Retinal pigment epithelial cell (primary cell): Measurements from ENCODE around the gene RIPPLY3.
"Not testable (repeated sequence)": the region's sequence is repeated elsewhere in the genome, so short reads cannot be mapped to it uniquely, and the experiment has no call there.

ENCODE experiments used
- DNase-seq: peaks from one replicate; pipeline ENCODE4 v3.0.0-alpha.2; 2010; ENCODE audit warnings: low read depth
- H3K4me3 ChIP-seq: 2 replicates; pipeline ENCODE4 v1.5.1; 2011; ENCODE audit warnings: mild to moderate bottlenecking, low read length, control low read depth, moderate library complexity
- TF ChIP-seq, protein P1 (sequence below): conservative IDR thresholded peaks from 2 replicates; pipeline ENCODE4 v1.5.1; 2011; ENCODE audit warnings: low read depth, low read length, control low read depth, inconsistent platforms

Gene RIPPLY3

DNA sequence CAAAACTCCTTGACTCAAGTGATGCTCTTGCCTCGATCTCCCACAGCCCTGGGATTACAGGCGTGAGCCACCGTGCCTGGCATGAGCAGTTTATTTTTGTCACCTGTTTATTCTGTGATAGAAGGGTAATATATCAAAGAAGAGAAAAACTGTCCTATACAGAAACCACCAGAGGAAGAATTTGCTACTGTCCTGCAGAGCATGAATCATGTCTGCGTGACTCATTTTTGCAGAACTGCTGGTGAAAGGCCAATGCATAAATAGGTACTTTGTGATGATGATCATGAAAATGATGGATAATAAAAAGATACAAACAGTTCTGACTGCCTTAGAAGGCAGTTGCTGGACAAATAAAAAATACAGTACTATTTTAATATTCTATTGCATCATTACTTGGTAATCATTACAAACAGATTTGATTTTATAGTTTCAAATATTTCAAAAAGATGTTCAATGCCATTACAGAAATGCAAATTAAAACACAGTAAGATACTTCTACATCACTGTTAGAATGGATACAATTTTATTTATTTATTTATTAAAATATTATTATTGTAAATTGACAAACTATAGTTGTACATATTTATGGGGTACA is 26.5 kb downstream of the RIPPLY3 start:
- TF ChIP-seq, protein P1, sequence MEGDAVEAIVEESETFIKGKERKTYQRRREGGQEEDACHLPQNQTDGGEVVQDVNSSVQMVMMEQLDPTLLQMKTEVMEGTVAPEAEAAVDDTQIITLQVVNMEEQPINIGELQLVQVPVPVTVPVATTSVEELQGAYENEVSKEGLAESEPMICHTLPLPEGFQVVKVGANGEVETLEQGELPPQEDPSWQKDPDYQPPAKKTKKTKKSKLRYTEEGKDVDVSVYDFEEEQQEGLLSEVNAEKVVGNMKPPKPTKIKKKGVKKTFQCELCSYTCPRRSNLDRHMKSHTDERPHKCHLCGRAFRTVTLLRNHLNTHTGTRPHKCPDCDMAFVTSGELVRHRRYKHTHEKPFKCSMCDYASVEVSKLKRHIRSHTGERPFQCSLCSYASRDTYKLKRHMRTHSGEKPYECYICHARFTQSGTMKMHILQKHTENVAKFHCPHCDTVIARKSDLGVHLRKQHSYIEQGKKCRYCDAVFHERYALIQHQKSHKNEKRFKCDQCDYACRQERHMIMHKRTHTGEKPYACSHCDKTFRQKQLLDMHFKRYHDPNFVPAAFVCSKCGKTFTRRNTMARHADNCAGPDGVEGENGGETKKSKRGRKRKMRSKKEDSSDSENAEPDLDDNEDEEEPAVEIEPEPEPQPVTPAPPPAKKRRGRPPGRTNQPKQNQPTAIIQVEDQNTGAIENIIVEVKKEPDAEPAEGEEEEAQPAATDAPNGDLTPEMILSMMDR: no peak
- no peak for DNase-seq

DNA sequence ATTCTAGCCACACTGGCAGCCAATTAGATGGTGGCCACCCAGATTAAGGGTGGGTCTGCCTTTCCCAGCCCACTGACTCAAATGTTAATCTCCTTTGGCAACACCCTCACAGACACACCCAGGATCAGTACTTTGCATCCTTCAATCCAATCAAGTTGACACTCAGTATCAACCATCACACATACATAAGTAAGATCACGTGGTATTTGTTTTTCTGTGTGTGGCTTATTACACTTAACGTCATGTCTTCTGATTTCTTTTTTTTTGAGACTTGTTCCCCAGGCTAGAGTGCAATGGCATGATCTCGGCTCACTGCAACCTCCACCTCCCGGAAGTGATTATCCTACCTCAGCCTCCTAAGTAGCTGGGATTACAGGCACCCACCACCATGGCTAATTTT is 27.9 kb downstream of the RIPPLY3 start:
- not testable (repeated sequence) for H3K4me3 ChIP-seq, DNase-seq

More for the DNA sequence above, 26.5 kb downstream of the RIPPLY3 start:
- H3K4me3 ChIP-seq: no peak overlapping the region

DNA sequence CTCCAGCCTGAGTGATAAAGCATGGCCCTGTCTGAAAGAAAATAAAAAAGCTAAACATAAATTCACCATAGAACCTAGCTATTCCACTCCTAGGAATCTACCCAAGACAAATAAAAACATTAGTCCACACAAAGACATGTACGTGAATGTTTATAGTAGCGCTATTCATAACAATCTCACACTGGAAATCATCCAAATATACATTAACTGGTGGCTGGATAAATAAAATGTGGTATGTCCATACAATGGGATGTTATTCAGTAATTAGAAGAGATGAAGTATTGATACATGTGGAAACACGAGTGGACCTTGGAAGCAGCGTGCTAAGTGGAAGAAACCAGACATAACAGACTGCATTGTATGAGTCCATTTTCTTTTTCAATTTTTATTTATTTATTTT is 29.7 kb downstream of the RIPPLY3 start:
- no peak overlapping the region for H3K4me3 ChIP-seq
- no peak for DNase-seq
- TF ChIP-seq, protein P1: no peak

DNA sequence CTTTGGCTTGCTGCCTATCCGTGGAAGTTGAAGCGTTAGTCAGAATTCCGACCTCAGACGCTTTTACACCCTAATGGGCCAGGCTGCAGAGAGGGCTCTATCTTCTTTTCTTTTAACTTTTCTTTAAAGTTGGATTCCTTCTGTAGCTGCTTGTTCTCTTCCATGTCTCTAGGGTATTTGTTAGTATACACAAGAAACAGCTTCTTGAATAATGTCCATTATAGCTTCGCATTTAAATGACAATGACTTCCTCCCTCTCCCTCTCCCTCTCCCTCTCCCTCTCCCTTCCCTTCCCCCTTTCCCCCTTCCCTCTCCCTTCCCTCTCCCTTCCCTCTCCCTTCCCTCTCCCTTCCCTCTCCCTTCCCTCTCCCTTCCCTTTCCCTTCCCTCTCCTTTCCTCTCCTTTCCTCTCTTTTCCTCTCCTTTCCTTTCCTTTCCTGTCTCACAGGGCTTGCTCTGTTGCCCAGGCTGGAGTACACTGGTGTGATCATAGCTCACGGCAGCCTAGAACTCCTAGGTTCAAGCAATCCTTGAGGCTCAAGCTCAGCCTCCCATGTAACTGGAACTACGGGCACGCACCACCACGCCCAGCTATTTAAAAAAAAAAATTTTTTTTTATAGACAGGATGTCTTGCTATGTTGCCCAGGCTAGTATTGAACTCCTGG is 33.0 kb downstream of the RIPPLY3 start:
- TF ChIP-seq, protein P1: no peak
- DNase-seq: no peak
- no peak overlapping the region for H3K4me3 ChIP-seq

DNA sequence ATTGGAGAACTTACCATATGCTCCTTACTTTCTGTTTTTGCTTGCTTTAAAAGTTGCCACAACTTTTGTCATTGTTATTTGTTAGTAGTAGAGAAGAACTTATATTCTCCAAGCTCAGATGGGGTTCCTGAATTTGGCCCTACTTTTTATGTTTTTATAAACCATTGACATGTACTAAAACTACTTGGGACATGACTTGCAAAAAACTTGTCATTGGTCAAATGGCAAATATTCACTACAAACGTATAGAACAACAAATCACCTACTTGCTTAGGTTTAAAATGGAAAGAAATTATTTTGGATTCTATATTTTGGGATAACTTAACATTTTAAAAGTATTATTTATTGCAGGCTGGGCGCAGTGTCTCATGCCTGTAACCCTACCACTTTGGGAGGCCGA is 33.7 kb downstream of the RIPPLY3 start:
- H3K4me3 ChIP-seq: no peak overlapping the region
- no peak for DNase-seq
- TF ChIP-seq, protein P1: no peak

DNA sequence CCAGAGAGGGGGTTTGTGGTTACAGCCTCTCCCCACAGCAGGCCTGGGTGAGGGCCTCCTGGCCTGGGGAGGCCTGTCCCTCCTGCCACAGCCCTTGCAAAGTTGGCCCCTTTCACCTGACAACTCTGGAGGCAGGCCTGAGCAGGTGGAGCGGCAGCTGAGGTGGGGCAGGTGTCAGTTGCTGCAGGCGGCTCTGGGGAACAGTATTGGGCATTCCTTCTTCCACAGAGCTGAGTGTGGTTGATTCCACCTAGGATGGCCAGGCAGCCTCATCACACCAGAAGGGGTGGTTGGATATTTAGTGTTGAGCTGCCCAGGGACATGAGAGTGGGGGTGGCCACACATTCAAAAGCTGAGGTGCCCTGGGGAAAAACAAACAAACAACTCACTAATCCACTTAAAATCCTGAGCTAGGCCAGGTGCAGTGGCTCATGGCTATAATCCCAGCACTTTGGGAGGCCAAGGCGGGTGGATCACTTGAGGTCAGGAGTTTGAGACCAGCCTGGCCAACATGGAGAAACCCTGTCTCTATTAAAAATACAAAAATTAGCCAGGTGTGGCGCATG is 35.3 kb downstream of the RIPPLY3 start:
- TF ChIP-seq, protein P1: no peak
- DNase-seq: no peak
- no peak overlapping the region for H3K4me3 ChIP-seq

DNA sequence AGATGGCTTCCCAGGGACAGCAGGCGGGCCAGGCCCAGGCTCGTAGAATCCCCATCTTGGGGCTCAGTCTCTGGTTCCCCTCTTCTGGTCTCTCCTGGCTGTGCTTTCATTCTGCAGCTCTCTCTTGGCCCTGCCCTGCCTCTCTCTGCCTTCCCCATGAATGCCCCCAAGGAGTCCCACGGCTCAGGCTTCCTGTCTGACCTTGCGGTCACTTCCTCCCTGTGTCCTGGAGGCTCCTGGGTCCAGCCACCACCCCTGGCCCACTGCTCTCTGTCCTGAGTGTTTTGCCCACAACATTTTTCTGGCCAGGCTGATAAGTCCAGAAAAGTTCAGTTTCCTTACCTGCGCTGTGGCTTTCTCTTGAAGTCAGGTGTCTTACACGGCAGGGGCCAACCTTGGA is 37.3 kb downstream of the RIPPLY3 start:
- no peak overlapping the region for H3K4me3 ChIP-seq
- no peak for DNase-seq
- TF ChIP-seq, protein P1: no peak
